Cardiac septum (tissue), 1 donor: ENCODE results near the gene TEAD2. TPM values are rescaled to one million over a fixed set of nuclear protein-coding genes. Genes with fewer than 3 reads are reported as not detected.

Experiments used
- DNase-seq: peaks from one replicate; pipeline ENCODE4 v3.0.0-alpha.2; 2020; ENCODE audit warnings: low spot score
- intact Hi-C: fragments of 100-400 bp; cut with DNase I; formaldehyde crosslinking; loops from one replicate; pipeline ENCODE4 v1.14.0; 2022
- long read RNA-seq: library from polyadenylated mRNA; unstranded; transcript quantifications from one replicate; pipeline ENCODE4 v2.0.0, GENCODE V29; 2021
- total RNA-seq: library from RNA; stranded (reverse); fragmentation: NEBNext Ultra II Directional; extraction: Animal tissue kit (Norgen Biotek cat#: 25700); gene quantifications from one replicate; pipeline ENCODE4 v1.2.1, GENCODE V29; 2021
- donor health status: DM: no; HTN: no; CAD: no.

TEAD2 gene
- 39.9 TPM for total RNA-seq
- long read RNA-seq, partial matches to known transcripts, result 18 of 60 reads
- long read RNA-seq, other reads (novel, unspliced or antisense), result 36 of 60 reads

DNA sequence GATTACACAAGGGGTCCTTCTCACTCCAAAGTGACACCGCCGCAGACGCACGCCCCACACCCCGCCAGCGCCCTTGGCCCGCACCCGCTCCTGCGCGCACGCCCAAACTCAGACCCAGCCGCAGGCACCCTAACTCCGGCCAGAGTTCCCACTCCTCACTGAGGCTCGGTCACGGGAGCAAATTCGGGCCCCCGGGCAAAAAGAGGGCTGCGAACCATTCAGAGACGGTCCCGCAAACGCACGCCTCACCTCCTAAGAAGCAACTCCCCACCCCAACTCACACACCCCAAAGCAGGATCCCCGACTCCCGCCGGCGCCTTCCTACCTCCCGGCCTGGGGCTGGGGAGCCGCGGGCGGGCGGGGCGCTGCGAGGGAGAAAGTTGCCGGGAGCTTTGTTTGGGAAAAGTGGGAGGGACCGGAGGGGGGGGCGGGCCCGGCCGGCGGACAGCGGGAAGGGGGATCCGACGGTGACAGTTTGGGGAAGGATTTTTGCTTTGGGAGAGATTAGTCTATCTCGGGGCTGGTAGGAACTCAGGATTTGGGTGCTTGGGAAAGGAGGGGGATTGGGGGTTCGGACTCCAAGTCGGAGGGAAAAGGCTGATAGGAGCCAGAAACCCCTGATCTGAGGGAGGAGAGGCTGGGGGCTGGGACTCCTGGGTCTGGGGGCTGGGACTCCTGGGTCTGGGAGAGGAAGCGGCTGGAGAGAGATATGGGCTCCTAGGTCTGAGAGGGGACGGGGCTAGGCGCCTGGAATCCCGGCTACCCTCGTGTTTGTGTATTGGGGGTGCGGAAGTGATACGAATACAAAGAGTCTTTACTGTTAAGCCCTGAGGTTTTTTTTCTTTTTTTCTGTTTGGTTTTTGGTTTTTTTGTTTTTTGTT, at the start of gene TEAD2:
TEAD2 (minus strand) TSS at position 369 of the 881 bp plus-strand sequence. CDS start 2,341 bp downstream, outside the sequence.
- DNase-seq, result peak; percentile 89
- intact Hi-C loops, result loop anchor here (2.0 kb wide), 1 partner anchor 81 kb away; no protein-coding TSS in a partner anchor

DNA sequence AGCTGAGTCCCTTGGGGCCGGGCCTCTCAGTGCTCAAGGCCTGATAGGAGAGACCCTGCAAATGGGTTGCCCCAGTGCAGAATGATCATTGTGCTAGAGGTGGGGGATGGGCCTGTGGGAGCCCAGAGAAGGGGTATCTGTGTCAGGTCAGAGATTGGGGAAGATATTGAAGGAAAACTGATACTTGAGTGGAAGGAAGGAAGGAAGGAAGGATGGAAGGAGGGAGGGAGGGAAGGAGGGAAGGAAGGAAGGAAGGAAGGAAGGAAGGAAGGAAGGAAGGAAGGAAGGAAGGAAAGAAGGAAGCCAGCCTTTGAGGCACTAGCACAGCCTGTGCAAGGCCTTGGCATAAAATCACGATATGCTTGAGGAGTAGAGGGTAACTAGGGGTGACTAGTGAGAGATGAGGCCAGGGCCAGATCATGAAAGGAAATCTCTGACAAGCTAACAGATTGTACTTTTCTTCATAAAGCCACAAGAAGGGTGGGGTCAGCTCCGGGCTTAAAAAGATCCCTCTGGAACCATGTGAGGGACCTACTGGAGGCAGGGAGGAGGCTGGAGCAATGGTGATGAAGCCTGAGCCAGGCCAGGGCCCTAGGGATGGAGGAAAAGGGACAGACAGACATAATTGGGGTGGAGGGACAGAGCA, 49.6 kb upstream of the TEAD2 start:
- no peak for DNase-seq
- intact Hi-C loops, result no loop called here

DNA sequence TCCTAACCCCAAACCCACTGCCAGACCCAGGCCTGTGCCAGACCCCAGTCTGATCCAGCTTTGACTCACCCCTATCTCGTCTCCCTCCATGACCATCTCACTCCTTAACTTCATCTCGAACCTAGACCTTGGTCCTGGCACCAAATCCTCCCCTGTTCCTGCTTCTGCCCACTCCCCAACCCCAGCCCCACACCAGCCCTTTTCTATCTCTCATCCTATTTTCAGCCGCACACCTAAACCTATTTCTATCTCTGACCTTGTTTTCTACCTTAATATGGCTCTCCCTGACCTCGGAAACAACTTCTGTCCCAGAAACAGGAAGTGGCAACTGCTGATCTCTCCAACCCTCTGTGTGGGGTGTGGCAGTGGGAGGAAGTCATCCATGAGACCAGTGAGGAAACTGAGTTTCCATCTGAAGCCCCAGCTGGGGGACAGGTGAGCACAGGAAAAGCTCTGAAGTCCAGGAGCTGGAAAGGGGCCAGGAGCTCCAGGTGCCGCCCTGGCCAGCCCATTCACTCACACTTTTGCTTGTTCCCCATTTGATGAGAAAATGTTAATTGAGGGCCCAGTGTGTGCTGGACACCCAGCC, 47.3 kb upstream of the TEAD2 start:
- intact Hi-C loops, result no loop called here
- DNase-seq, result no peak

DNA sequence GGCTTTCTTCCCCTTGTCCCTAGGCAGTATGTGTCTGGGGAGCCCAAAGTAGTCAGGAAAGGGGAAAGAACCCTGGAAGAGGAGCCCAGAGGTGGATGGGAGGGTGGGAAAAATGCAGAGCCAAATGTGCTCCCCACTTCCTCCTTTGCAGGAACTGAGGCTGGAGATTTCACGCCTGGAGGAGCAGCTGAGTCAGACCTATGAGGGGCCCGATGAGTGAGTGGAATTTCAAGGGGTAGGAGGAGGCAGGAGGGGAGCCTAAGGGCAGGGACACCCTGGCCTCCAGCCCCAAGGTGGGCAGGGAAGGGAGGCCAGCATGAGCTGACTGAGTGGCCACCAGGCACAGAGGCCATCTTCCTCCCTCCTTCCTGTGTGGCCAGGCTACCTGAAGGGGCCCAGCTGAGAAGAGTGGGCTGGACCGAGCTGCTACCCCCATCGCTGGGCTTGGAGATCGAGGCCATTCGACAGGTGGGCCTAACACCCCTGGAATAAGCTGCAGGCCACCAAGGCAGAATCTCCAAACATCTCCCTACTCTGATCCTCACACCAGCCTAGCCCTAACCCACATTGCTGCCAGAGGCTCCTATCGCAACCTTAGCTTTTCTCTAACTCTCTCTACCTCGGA, 46.7 kb upstream of the TEAD2 start:
- intact Hi-C loops, result no loop called here
- no peak for DNase-seq

DNA sequence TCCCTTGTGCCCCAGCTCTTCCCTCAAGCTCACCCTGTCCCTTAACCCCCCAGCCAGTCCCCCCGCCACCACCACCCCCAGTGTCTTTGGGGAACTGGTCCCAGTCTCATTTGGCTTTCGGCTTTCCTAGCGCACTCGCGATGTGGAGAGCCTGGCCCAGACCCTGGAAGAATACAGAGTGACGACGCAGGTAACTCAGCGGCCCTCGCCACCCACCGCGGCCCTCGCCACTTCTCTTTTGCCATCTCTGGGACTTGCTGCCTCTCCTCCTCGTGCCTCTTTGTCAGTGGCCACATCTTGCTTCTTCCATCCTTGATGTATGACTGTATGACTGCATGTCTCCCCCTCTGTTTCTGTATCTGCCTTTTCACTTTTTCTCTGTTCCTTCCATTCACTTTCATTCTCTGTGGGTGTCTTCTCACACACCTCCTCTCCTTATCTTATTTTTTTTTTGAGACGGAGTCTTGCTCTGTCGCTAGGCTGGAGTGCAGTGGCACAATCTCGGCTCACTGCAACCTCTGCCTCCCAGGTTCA, 45.3 kb upstream of the TEAD2 start:
- no peak for DNase-seq
- intact Hi-C loops, result no loop called here

DNA sequence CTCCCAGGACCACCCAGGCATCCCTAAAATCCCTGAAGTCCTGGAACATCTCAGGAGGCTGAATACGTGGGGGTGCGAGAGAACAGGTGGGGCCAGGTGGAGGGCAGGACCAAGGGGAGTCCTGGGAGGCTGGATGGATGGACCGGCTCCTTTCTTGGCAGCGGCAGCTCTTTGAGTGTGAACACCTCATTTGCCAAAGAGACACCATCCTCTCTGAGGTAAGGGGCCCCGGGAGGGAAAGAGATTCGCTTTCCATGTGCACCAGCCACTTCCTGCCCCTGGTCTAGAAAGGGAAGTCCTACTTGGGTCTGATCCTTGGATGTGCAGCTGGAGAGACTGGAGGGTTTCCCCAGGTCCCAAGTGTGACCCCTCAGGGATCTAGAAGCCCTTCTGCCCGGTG, 44.9 kb upstream of the TEAD2 start:
- DNase-seq, result no peak
- intact Hi-C loops, result no loop called here

DNA sequence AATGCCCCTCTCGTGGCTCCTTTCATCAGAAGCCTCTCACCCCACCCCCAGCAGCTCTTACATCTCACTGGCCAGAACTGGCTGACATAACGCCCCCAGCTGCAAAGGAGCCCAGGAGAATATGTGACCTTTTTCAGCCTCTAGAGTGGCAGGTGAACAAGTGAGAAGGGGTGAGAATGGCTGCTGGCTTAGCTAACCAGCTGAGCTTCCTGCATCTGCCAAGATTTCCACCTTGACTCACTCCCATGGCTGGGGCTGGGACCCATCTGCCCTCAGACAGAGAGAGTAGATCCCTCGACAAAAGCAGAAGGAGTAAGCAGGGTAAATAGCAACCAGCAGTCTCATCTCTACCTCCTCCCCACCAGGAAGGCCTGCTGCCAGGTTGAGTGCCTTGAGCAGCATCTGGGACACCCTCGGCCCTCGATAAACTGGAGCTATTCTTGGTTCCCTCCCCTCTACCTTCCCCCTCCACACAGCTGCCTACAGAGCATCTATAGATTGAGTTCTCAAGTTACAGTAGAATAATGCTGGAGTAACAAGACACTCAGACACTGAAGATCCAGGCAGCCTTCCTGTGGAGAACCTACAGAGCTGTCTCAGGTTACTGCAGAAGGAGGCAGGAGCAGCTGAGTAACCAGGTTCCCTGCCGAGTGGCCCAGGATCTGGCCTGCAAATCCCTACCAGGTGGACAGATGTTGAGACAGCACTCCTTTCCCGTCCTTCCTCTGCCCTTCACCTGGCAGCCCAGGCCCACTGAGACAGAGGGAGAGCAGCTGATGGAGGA, 41.4 kb upstream of the TEAD2 start:
- intact Hi-C loops, result no loop called here
- no peak for DNase-seq

DNA sequence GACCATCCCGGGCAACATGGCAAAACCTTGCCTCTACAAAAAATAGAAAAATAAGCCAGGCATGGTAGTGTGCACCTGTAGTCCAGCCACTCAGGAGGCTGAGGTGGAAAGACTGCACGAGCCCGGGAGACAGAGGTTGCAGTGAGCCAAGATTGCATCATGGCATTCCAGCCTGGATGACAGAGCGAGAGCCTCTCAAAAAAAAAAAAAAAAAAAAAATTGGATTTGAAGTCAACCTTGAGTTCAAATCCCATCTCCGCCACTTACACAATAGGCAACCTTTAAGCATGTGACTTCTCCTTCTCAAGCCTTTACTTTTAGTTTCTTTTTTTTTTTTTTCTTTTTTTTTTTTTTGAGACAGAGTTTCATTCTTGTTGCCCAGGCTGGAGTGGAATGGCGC, 37.8 kb upstream of the TEAD2 start:
- no peak for DNase-seq
- intact Hi-C loops, result no loop called here

DNA sequence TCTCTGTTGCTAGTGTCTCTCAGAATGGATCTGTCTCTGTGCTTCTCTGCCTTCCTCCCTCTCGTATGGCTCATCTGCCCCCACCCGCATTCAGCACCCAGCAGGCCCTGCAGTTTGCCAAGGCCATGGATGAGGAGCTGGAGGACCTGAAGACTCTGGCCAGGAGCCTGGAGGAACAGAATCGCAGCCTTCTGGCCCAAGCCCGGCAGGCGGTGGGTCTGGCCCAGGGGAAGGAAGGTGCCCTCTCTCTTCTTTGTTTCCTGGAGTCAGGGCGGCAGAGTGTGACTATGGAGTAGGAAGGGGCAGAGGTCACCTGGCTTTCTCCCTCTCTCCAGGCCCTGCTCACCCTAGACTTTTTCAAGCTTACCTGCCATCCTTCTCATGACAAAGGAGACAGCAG, 36.7 kb upstream of the TEAD2 start:
- intact Hi-C loops, result no loop called here
- DNase-seq, result no peak

DNA sequence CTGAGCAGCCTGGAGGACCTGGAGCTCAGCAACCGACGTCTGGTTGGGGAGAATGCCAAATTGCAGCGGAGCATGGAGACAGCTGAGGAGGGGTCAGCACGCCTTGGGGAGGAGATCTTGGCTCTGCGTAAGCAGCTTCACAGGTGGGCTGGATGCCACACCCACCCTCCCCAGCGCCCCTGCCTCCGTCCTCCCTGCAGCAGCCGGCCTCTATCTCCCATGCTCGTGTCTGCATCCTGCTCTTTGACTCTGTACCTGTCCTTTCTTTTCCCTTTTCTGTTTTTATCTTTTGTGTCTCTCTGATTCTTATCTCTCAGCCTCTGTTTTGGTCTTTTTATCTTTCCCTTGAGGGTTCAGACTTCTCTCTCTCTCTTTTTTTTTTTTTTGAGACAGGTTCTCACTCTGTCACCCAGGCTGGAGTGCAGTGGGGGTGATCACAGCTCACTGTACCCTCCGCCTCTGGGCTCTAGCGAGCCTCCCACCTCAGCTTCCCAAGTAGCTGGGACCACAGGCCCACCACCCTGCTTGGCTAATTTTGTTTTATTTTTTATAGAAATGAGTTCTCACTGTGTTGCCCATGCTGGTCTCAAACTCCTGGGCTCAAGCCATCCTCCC, 35.9 kb upstream of the TEAD2 start:
- intact Hi-C loops, result no loop called here
- no peak for DNase-seq

DNA sequence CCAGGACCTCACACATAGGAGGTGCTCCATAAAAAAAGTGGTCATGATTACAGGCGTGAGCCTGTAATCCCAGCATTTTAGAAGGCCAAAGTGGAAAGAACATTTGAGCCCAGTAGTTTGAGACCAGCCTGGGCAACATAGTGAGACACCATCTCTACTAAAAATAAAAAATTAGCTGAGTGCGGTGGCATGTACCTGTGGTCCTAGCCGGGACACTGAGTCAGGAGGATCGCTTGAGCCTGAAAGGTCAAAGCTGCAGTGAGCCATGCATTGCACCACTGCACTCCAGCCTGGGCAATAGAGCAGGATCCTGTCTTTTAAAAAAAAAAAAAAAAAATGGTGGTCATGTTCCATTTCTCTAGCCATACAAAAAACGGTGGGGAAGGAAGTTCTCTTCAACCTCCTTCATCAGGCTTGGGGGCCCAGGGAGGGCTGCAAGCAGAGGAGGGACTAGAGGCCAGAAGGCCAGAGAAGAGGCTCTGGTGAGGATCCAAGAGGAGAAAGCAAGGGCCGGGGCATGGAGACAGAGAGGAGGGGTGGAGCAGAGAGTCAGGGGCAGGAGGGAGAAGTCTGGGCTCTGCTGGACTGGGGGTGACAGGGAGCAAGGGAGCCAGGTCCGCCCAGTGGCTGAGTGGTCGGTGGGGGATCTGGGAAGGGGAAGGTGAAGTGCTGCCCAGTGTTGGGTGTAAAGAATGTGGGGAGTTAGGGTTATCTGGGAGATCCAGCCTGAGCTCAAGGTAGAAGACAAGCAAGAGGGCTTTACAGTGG, 34.7 kb upstream of the TEAD2 start:
- intact Hi-C loops, result no loop called here
- no peak for DNase-seq

DNA sequence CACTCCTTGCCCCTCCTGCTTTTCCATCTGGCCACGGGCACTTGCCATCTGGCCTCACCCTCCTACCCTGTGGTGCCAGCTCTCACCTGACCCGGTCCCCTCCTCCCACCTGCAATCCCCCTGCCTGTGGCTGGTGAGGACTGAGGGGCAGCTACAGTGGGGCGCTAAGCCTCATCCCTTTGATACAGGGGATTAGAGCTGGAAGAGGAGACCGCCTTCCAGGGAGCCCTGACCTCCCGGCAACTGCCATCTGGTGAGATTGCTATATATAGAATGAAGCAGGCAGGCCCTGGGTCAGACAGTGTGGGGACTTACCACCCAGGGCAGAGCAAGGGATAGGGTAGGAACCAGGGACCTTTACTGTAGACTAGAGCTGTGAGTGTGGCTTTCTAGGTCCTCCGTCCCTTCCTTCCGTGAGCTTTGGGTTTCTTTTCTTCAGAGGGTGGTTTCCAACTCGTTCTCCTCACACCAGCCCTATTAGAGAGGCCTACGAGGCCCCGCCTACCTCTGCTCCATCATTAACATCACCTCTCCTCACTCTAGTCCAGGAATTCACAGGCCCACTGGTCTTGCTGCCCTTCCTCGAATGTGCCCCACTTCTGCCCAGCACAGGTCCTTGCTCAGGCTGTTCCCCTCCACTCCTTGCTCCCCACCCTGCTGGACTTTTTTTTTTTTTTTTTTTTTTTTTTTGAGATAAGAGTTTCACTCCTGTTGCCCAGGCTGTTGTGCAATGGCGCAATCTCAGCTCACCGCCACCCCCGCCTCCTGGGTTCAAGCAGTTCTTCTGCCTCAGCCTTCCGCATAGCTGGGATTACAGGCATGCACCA, 33.6 kb upstream of the TEAD2 start:
- intact Hi-C loops, result no loop called here

DNA sequence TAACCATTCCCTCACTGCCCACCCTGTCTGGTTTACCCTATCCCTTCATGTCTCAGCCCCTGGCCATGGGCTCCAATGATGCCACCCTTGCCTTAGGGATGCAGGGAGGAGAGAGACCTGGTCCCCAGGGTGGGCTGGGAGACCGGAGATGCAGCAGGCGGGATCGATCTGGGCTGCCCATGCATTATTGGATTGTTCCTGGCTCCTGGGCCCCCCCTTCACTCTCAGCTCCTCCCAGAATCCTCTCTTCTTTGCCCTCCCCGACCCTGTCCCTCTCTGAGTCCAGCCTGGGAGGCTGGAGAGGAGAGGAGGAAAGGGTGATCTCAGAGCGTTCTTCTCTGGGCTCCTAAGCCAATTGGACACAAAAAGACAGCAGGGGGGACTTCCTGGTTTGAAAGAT, 31.7 kb upstream of the TEAD2 start:
- intact Hi-C loops, result no loop called here

More for the DNA sequence above, 33.6 kb upstream of the TEAD2 start:
- no peak for DNase-seq

DNA sequence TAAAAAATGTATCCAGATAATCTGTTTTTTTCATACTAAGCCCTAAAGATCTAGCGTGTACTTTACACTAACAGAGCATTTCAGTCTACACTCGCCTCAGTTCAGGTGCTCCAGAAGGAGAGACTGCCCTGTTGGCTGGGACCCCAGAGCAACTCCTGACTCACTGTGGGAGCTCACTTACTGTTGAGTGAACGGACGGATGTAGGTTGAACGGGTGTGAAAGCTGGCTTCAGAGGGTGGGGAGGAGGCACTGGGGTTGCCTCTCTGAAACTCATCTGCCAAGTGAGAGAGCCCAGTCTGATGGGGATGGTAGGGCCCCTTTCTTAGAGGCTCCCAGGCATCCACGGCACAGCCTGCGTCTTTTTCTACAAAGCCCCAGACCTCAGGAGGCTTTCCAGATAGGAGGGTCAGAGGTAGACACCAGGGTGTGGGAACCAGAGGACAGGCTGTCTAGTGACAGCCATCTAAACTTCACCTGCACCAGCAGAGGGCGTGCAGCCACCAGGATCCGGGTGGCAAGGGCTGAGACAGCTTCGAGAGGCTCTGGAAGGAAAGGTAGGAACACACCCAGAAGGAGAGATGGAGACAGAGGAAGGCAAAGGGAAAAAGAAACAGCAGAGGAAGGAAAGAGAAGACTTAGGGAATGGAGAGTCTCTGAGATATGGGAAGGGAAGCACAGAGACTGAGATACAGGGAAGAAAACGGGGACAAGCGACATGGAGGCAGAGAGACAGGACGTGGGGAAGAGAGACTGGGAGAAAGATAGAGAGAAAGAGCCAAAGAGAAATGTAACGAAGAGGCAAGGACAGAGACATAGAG, 29.6 kb upstream of the TEAD2 start:
- intact Hi-C loops, result loop anchor here (1.0 kb wide), 1 partner anchor 52 kb away; no protein-coding TSS in a partner anchor
- DNase-seq, result peak; percentile 84

More for the DNA sequence above, 31.7 kb upstream of the TEAD2 start:
- no peak for DNase-seq

DNA sequence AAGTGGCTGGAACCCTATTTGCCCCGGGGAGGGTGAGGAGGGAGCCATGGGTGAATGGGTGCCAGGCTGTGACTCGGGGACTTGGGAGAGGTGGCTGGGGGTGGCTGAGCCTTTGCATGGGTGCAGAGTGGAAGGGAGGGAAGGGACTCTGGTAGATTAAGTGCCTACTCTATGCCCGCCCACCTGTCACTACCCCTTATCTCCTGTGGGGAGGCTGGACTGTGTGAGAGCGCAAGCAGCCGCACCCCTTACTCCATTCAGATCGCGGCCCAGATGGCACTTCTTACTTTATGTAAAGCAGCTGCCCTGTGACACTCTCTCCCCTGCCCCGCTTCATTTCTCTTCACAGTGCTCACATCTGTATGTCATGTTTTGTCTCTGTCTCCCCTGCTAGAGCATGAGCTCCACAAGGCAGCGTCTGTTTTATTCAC, 28.7 kb upstream of the TEAD2 start:
- intact Hi-C loops, result no loop called here
- no peak for DNase-seq
